Suprapubic skin (tissue), 4 donors: Measurements from ENCODE around the gene PRKAG2.

Experiments
- POLR2A ChIP-seq, 2 donors: fragments of 450-650 bp; IDR thresholded peaks; one replicate each; pipeline ENCODE4 v1.6.1; 2017; ENCODE audit warnings: antibody characterized with exemption in 2 of 2, mild to moderate bottlenecking in 2 of 2, moderate library complexity in 2 of 2
- POLR2AphosphoS5 ChIP-seq, 3 donors: sonication (generic); formaldehyde crosslinking; IDR thresholded peaks; one replicate each; pipeline ENCODE4 v1.6.1; 2017; ENCODE audit warnings: antibody characterized with exemption in 3 of 3
- TF ChIP-seq, protein P1 (sequence below), 2 donors: fragments of 200-600 bp in 1 of 2; fragments of 450-650 bp in 1 of 2; sonication (generic) in 1 of 2; IDR thresholded peaks; one replicate each; pipeline ENCODE4 v1.5.1; 2016 to 2019; ENCODE audit warnings: antibody characterized with exemption in 2 of 2, mild to moderate bottlenecking in 1 of 2, moderate library complexity in 1 of 2

DNA sequence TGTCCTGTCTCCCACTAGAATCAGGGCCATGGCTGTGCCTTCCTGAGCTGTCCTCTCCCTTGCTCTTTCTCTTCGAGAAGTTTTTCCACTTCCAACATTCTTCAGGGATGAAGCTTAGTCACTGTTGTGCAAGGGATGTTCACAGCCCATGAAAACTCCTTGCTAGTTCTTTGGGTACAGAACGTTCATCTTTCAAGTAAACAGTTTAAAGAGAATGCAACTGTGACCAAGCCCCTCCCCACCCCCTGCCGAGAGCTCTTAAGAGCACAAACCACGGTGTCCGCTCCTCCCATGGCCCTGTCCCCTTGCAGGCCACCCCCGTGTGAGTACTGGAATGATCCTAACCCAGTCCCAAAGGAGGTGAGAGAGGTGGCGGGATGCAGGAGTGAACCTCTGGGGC, 196.1 kb downstream of the PRKAG2 start:
- TF ChIP-seq, protein P1, sequence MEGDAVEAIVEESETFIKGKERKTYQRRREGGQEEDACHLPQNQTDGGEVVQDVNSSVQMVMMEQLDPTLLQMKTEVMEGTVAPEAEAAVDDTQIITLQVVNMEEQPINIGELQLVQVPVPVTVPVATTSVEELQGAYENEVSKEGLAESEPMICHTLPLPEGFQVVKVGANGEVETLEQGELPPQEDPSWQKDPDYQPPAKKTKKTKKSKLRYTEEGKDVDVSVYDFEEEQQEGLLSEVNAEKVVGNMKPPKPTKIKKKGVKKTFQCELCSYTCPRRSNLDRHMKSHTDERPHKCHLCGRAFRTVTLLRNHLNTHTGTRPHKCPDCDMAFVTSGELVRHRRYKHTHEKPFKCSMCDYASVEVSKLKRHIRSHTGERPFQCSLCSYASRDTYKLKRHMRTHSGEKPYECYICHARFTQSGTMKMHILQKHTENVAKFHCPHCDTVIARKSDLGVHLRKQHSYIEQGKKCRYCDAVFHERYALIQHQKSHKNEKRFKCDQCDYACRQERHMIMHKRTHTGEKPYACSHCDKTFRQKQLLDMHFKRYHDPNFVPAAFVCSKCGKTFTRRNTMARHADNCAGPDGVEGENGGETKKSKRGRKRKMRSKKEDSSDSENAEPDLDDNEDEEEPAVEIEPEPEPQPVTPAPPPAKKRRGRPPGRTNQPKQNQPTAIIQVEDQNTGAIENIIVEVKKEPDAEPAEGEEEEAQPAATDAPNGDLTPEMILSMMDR (IDR thresholded peaks at IDR 0.05) = no peak
- TF ChIP-seq POLR2A (IDR thresholded peaks at IDR 0.05) (no peak), POLR2AphosphoS5 (IDR thresholded peaks at IDR 0.05) (peak in 2 of 3 donors; percentile 68 to 76)
